ENCODE results near the gene PRL. TPM values are rescaled to one million over a fixed set of nuclear protein-coding genes. Genes with fewer than 3 reads are reported as not detected.

The PRL gene
- total and polyA plus RNA-seq, 2 of the 8 experiments (the other 6 are each of a cell fraction or from before 2014, with no cell fraction given) = not detected

GRCh38 chr6:22249711-22250350, 47.0 kb downstream of the PRL start (continued):
- no peak for TF ChIP-seq SP2 (IDR thresholded peaks at IDR 0.05; ENCODE audit: low read length)
- TF ChIP-seq CHD1 (IDR thresholded peaks at IDR 0.05; ENCODE audit: low read depth, low read length) = no peak
- no peak for TF ChIP-seq NRF1 (IDR thresholded peaks at IDR 0.05; ENCODE audit: low read depth, low read length)
- no peak for TF ChIP-seq BRCA1 (IDR thresholded peaks at IDR 0.05; ENCODE audit: low read depth, low read length)
